ENCODE measurements around the gene MORN5.

The MORN5 gene

DNA sequence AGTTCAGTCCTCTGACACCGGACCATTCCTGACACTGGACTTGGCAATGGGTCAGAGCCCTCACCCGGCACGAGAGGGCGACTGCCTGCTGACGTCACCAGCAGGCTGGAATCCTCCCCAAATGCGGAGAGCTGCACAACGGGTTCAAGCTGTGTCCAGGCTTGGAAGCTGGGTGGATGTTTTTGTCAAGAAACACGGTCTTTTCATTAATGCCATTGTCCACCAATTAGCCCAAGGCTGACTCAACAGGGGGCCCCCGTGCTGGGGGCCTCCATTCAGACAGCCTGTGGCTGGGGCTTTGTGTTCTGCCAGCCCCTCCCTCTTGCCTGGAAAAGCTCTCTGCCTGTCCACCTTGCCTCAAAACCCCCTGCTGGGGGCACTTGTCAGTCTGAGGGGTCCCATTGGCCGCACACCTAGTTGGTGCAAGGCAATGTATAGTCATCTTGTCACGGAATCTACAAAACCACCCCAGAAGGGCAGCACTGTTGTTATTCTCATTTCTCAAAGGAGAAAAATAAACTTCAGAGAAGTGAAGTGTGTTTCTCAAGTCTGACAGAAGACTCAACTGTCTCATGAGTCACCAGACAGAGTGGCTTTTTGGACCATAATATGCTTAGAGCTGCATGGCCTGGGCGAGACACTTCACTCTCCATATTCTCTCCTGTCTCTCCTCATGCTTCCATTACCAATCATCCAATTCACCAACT is 24.7 kb upstream of the MORN5 start:
- no peak overlapping the region for H3K9ac ChIP-seq (ENCODE audit: low read depth, low read length)
- peaks cover 18% of the 10 kb centered on the region for H3K4me1 ChIP-seq (ENCODE audit: control insufficient read depth, insufficient read depth, low read length)
- H3K27me3 ChIP-seq (ENCODE audit: control insufficient read depth, insufficient read depth, low read length), result peaks cover 44% of the 10 kb centered on the region
- H3K4me3 ChIP-seq (ENCODE audit: low read depth, low read length), result no peak overlapping the region
- no peaks in the 10 kb centered on the region for H3K36me3 ChIP-seq (ENCODE audit: control insufficient read depth, insufficient read depth, low read length)
- no peaks in the 10 kb centered on the region for H3K9me3 ChIP-seq (ENCODE audit: control insufficient read depth, insufficient read depth, low read length)

GRCh38 chr9:122135529-122135859 is 24.2 kb upstream of the MORN5 start:
- peaks cover 39% of the 10 kb centered on the region for H3K27me3 ChIP-seq (ENCODE audit: control insufficient read depth, insufficient read depth, low read length)
- peaks cover 18% of the 10 kb centered on the region for H3K4me1 ChIP-seq (ENCODE audit: control insufficient read depth, insufficient read depth, low read length)
- no peaks in the 10 kb centered on the region for H3K36me3 ChIP-seq (ENCODE audit: control insufficient read depth, insufficient read depth, low read length)
- H3K9me3 ChIP-seq (ENCODE audit: control insufficient read depth, insufficient read depth, low read length), result no peaks in the 10 kb centered on the region
- no peak overlapping the region for H3K9ac ChIP-seq (ENCODE audit: low read depth, low read length)
- no peak overlapping the region for H3K4me3 ChIP-seq (ENCODE audit: low read depth, low read length)

DNA sequence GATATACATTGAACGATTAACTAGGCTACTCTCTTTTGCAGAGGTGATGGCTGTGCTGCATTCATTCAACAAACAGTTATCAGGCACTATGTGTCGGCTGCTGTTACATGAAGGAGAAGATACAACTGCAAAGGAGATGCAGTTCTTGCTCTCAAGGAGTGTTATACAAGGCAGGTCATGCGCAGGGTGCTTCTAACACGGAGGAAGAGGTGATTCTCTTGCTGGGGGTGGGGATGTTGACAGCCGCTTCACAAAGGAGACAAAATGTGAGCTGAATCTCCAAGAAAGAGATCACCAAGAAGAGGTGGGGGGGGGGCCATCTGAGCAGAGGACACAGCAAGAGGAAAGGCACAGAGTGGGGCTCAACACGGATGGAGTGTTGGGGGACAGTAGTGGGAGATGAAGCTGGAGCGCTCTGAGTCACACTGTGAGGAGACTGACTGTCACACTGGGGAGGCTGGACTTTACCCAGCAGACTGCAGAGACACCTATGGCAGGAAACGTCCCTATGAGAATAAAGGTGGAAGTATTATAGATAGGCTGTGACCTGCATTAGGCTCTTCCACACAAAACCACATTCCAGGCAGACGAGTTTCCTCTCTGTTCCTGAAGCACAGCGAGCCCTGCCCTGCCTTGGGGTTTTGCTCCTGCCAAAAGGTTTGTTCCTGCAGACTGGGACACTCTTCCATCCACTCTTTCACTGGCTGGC is 21.0 kb upstream of the MORN5 start:
- no peaks in the 10 kb centered on the region for H3K36me3 ChIP-seq (ENCODE audit: control insufficient read depth, insufficient read depth, low read length)
- H3K4me3 ChIP-seq (ENCODE audit: low read depth, low read length), result no peak overlapping the region
- H3K4me1 ChIP-seq (ENCODE audit: control insufficient read depth, insufficient read depth, low read length), result peaks cover 15% of the 10 kb centered on the region
- H3K9me3 ChIP-seq (ENCODE audit: control insufficient read depth, insufficient read depth, low read length), result no peaks in the 10 kb centered on the region
- no peak overlapping the region for H3K9ac ChIP-seq (ENCODE audit: low read depth, low read length)
- H3K27me3 ChIP-seq (ENCODE audit: control insufficient read depth, insufficient read depth, low read length), result peaks cover 11% of the 10 kb centered on the region

- H3K9me3 ChIP-seq (ENCODE audit: control insufficient read depth, insufficient read depth, low read length), result no peaks in the 10 kb centered on the region
Measured at GRCh38 chr9:122140368-122141193, 19.1 kb upstream of the MORN5 start.

DNA sequence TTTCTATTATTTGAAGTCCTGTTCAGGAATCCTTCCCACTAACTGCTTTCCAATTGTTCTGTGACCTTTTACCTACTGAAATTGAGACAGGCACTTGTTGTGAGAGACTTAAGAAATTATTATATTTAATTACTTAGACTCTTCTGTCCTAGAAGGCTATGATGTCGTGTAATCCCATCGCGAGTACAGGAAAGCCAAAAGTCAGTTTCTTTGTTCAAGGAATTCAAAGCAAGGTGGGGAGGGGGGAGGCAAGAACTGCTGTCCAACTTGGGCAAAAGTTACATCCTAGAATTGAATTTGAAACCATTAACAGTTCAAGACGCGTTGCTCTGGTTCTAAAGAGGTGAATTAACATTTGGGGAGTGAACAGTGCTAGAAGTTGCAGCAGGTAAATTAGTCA is 18.0 kb upstream of the MORN5 start:
- H3K4me3 ChIP-seq (ENCODE audit: low read depth, low read length), result no peak overlapping the region
- H3K9me3 ChIP-seq (ENCODE audit: control insufficient read depth, insufficient read depth, low read length), result no peaks in the 10 kb centered on the region
- H3K4me1 ChIP-seq (ENCODE audit: control insufficient read depth, insufficient read depth, low read length), result peaks cover 3% of the 10 kb centered on the region
- H3K9ac ChIP-seq (ENCODE audit: low read depth, low read length), result no peak overlapping the region
- H3K36me3 ChIP-seq (ENCODE audit: control insufficient read depth, insufficient read depth, low read length), result peaks cover 1% of the 10 kb centered on the region
- no peaks in the 10 kb centered on the region for H3K27me3 ChIP-seq (ENCODE audit: control insufficient read depth, insufficient read depth, low read length)

More at GRCh38 chr9:122140368-122141193, 19.1 kb upstream of the MORN5 start:
- no peaks in the 10 kb centered on the region for H3K36me3 ChIP-seq (ENCODE audit: control insufficient read depth, insufficient read depth, low read length)
- H3K4me1 ChIP-seq (ENCODE audit: control insufficient read depth, insufficient read depth, low read length), result peaks cover 3% of the 10 kb centered on the region
- H3K4me3 ChIP-seq (ENCODE audit: low read depth, low read length), result no peak overlapping the region
- H3K9ac ChIP-seq (ENCODE audit: low read depth, low read length), result no peak overlapping the region
- no peaks in the 10 kb centered on the region for H3K27me3 ChIP-seq (ENCODE audit: control insufficient read depth, insufficient read depth, low read length)

DNA sequence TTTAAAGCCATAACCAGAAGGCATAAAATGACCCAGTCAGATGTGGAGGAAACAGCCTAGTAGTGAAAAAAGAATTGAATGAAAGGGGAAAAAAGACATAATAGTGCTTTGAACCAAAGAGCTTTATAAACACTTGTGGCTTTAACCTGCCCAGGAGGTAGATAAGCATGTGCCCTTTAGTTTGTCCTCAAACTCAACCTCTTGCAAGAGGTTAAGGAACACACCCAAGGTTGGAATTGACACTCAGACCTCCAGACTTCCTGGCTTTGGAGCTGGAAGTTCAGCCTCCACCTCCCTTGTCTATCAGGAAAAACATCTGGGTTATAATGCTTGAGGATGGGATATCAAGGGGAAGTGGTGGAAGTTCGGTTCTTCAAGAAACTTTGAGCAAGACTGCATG is 16.4 kb upstream of the MORN5 start:
- H3K4me3 ChIP-seq (ENCODE audit: low read depth, low read length), result no peak overlapping the region
- H3K4me1 ChIP-seq (ENCODE audit: control insufficient read depth, insufficient read depth, low read length), result peaks cover 3% of the 10 kb centered on the region
- no peaks in the 10 kb centered on the region for H3K27me3 ChIP-seq (ENCODE audit: control insufficient read depth, insufficient read depth, low read length)
- H3K9ac ChIP-seq (ENCODE audit: low read depth, low read length), result no peak overlapping the region
- peaks cover 3% of the 10 kb centered on the region for H3K36me3 ChIP-seq (ENCODE audit: control insufficient read depth, insufficient read depth, low read length)
- no peaks in the 10 kb centered on the region for H3K9me3 ChIP-seq (ENCODE audit: control insufficient read depth, insufficient read depth, low read length)

DNA sequence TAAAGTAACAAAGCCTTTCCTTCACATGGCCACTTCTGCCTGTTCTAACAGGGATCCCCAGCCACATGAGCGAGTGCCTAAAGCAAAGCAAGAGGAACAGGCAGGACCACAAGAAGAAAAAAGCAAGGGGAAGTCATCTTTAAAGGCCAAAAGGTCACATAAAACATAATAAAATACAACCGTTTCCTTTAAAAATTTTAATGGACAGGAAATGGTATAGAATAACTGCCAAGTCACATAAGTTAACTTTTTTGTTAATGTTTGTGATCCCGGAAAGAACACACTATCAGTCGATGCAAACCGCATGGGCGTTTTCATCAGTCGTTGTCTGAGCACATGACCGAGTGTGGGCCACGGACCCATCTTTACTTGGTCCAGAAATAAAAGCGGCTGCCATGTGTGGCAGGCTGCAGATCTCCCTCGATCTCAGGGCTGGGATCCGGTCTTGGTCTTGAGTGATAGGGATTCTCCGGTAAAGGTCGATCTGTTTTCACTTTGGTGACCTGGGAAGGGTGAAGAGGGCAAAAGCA is 15.8 kb upstream of the MORN5 start:
- Histone ChIP-seq H3K36me3 (ENCODE audit: control insufficient read depth, insufficient read depth, low read length) (peaks cover 3% of the 10 kb centered on the region), H3K4me3 (ENCODE audit: low read depth, low read length) (no peak overlapping the region), H3K9me3 (ENCODE audit: control insufficient read depth, insufficient read depth, low read length) (no peaks in the 10 kb centered on the region), H3K4me1 (ENCODE audit: control insufficient read depth, insufficient read depth, low read length) (no peaks in the 10 kb centered on the region), H3K27me3 (ENCODE audit: control insufficient read depth, insufficient read depth, low read length) (no peaks in the 10 kb centered on the region), H3K9ac (ENCODE audit: low read depth, low read length) (no peak overlapping the region)

DNA sequence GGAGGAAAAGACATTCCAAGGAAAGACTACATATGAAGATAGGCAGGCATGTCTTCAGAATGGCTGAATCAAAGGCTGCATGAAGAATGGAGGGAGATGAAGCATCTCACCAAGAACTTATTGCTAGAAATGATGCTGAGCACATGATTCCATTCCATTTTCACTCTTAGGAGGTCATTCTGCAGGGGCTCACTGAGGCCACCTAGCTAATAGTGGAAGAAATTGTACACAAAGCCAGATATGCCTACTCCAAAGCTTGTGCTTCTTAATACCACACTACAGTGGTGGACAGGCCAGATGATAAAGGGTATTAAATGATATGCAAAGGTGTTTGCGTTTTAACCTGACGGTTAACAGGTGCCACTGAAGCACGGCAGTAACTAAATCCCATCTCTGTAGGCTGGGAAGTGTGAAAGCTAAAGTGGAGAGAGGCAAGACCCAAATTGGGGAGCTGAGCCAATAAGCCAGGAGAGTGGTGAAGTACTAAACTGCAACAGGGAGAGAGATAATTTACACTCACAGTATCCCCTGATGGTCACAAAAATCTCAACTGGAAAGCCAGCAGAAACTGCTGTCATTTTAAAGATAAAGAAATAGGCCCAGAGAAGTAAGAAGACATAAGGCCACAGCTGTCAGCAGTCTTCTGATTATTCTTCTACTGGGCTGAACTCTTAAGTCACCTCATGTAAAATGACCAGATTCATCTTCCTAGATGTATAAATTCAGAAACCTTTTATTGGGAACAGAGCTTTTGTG is 14.7 kb upstream of the MORN5 start:
- no peaks in the 10 kb centered on the region for H3K27me3 ChIP-seq (ENCODE audit: control insufficient read depth, insufficient read depth, low read length)
- H3K4me1 ChIP-seq (ENCODE audit: control insufficient read depth, insufficient read depth, low read length), result no peaks in the 10 kb centered on the region
- no peak overlapping the region for H3K4me3 ChIP-seq (ENCODE audit: low read depth, low read length)
- H3K36me3 ChIP-seq (ENCODE audit: control insufficient read depth, insufficient read depth, low read length), result peaks cover 3% of the 10 kb centered on the region
- no peak overlapping the region for H3K9ac ChIP-seq (ENCODE audit: low read depth, low read length)
- H3K9me3 ChIP-seq (ENCODE audit: control insufficient read depth, insufficient read depth, low read length), result no peaks in the 10 kb centered on the region

DNA sequence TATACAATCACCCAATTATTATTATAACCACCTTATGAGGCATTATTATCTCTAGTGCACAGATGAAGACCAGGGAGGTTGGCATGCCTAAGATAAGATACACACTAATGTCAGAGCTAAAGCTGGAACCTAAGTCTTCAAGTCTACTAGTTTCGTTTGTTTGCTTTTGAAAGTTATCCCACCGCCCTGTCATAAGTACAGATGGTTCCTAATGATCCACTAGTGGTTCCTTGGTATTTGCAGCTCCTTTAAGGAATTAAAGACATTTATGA is 14.2 kb upstream of the MORN5 start:
- no peak overlapping the region for H3K9ac ChIP-seq (ENCODE audit: low read depth, low read length)
- no peak overlapping the region for H3K4me3 ChIP-seq (ENCODE audit: low read depth, low read length)
- peaks cover 3% of the 10 kb centered on the region for H3K36me3 ChIP-seq (ENCODE audit: control insufficient read depth, insufficient read depth, low read length)
- no peaks in the 10 kb centered on the region for H3K4me1 ChIP-seq (ENCODE audit: control insufficient read depth, insufficient read depth, low read length)
- H3K9me3 ChIP-seq (ENCODE audit: control insufficient read depth, insufficient read depth, low read length), result no peaks in the 10 kb centered on the region
- no peaks in the 10 kb centered on the region for H3K27me3 ChIP-seq (ENCODE audit: control insufficient read depth, insufficient read depth, low read length)

GRCh38 chr9:122151267-122151828 is 8.4 kb upstream of the MORN5 start:
- Histone ChIP-seq H3K36me3 (ENCODE audit: control insufficient read depth, insufficient read depth, low read length) (peaks cover 3% of the 10 kb centered on the region), H3K27me3 (ENCODE audit: control insufficient read depth, insufficient read depth, low read length) (no peaks in the 10 kb centered on the region), H3K4me1 (ENCODE audit: control insufficient read depth, insufficient read depth, low read length) (no peaks in the 10 kb centered on the region), H3K9ac (ENCODE audit: low read depth, low read length) (no peak overlapping the region), H3K4me3 (ENCODE audit: low read depth, low read length) (no peak overlapping the region), H3K9me3 (ENCODE audit: control insufficient read depth, insufficient read depth, low read length) (no peaks in the 10 kb centered on the region)

DNA sequence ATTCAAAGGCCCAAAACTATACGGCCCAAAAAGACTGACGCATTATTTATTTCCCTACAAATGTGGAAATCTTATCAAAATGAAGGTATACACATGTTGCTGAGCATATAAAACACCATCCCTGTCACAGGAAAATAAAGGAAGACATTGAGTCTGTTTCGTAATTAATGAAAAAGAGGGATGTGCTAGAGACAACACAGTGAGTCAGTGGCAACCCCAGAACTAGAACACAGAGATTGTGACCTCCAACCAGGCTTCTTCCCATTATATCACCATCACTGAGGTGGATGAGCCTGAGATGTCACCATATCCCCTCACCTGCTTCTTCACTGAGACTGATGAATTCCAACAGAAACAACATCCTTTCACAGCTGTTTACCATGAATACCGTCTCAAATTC is 3.9 kb upstream of the MORN5 start:
- H3K9me3 ChIP-seq (ENCODE audit: control insufficient read depth, insufficient read depth, low read length), result no peaks in the 10 kb centered on the region
- H3K27me3 ChIP-seq (ENCODE audit: control insufficient read depth, insufficient read depth, low read length), result no peaks in the 10 kb centered on the region
- H3K9ac ChIP-seq (ENCODE audit: low read depth, low read length), result no peak overlapping the region
- no peak overlapping the region for H3K4me3 ChIP-seq (ENCODE audit: low read depth, low read length)
- H3K4me1 ChIP-seq (ENCODE audit: control insufficient read depth, insufficient read depth, low read length), result no peaks in the 10 kb centered on the region
- H3K36me3 ChIP-seq (ENCODE audit: control insufficient read depth, insufficient read depth, low read length), result no peaks in the 10 kb centered on the region
